ENCODE data around the gene NUDT16L1. TPM values are rescaled to one million over a fixed set of nuclear protein-coding genes. Genes with fewer than 3 reads are reported as not detected.
A peak's percentile ranks its signal among the peaks of the same experiment; 100 is the strongest.

The NUDT16L1 gene
- total and polyA plus RNA-seq, 5 donors from 2014 or later: 43.7 to 110 (median 88.0) TPM

DNA sequence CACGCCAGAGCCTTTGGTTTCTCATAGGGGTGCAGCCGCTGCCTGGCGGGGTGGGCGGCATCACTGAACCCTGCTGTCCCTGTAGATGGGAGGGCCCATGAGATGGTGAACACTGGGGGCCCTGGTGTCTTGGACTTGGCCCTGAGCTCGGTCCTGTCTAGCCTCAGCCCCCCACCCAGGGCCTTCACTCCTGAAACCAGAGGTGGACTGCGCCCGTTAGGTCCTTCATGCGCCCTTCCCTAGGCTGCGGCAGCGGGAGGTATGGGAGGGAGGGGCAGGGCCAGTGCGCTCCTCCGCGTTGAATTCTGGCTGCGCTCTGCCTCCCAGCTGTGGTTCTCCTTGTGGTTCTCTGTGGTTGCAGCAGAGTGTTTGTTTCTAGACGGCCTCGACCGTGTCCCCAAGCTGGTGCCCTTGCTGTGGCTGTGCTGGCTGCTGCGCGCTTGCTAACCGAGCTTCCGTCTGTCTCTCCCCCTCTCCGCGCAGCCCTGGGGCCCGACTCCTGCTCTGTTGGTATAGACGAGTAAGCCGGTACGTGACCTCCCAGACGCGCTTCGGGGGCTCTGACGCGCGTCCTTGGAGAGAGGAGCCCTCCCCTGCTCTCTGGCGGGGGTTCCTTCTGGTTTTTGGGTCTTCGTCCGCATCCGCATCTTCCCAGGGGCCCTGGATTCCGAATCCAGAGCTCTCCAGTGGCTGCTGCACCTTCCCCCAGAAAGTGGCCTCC is 7.4 kb upstream of the NUDT16L1 start:
- H3K9me3 ChIP-seq (ENCODE audit: control insufficient read depth in 2 of 2, low read length in 2 of 2): no peaks in the 10 kb centered on the region
- no peaks in the 10 kb centered on the region for H3K4me1 ChIP-seq (ENCODE audit: control insufficient read depth, insufficient read depth, low read length, poor library complexity, severe bottlenecking)
- DNase-seq (no peak), ATAC-seq (ENCODE audit: low read depth in 2 of 2) (no peak)
- Mint-ChIP-seq H3K27me3 (no peaks in the 10 kb centered on the region), H3K4me1 (no peaks in the 10 kb centered on the region), H3K27ac (no peak overlapping the region), H3K36me3 (peaks cover 8% of the 10 kb centered on the region), H3K9me3 (no peaks in the 10 kb centered on the region), H3K4me3 (no peak overlapping the region)
- H3K27ac ChIP-seq (ENCODE audit: insufficient read depth, low read length, poor library complexity, severe bottlenecking): no peak overlapping the region
- H3K4me3 ChIP-seq (ENCODE audit: low read depth, low read length): no peak overlapping the region
- H3K27me3 ChIP-seq (ENCODE audit: control insufficient read depth, insufficient read depth, low read length): no peaks in the 10 kb centered on the region
- peaks cover 16% of the 10 kb centered on the region for H3K36me3 ChIP-seq (ENCODE audit: control insufficient read depth, insufficient read depth, low read length)

DNA sequence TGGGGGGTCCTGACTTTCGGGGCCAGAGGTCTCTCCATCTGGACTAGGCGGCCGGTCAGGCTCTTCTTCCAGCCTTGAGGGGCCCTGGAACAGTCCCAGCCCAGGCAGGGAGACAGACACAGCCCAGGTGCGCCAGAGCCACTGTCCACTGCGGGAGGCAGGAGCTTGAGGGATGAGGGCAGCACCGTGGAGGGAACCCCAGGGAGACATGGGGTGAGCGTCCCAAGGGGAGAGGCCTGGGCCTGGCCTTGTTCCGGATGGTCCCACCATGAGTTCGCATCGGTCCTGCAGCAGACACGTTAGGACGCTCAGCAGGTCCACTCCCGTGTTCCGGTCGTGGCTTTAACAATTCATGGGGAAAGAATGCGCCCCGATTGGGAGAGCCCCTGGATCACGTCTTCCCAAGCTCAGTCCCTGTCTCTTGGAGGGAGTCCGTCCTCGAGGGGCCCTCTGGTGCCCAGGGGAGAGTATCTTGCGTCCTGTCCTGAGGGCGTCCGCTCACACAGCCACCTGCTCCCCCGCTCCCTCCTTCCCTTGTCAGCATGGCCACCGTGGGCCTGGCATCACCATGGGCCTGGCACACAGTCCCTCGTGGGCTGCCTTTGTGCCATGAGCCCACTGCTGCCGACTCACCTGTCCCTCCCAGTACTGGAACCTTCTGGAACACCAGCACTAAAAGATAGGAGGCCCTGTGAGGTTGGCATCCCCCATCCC is 6.7 kb upstream of the NUDT16L1 start:
- Mint-ChIP-seq H3K4me3 (no peak overlapping the region), H3K9me3 (no peaks in the 10 kb centered on the region), H3K4me1 (peaks cover 0 to 2% (median 0%) of the 10 kb centered on the region in 4 donors), H3K27me3 (no peaks in the 10 kb centered on the region), H3K36me3 (peaks cover 6% of the 10 kb centered on the region), H3K27ac (no peak overlapping the region)
- DNase-seq (no peak), ATAC-seq (ENCODE audit: low read depth in 2 of 2) (no peak)
- no peak overlapping the region for H3K4me3 ChIP-seq (ENCODE audit: low read depth, low read length)
- H3K4me1 ChIP-seq (ENCODE audit: control insufficient read depth, insufficient read depth, low read length, poor library complexity, severe bottlenecking): no peaks in the 10 kb centered on the region
- H3K27ac ChIP-seq (ENCODE audit: insufficient read depth, low read length, poor library complexity, severe bottlenecking): no peak overlapping the region
- H3K36me3 ChIP-seq (ENCODE audit: control insufficient read depth, insufficient read depth, low read length): peaks cover 16% of the 10 kb centered on the region
- no peaks in the 10 kb centered on the region for H3K27me3 ChIP-seq (ENCODE audit: control insufficient read depth, insufficient read depth, low read length)
- no peaks in the 10 kb centered on the region for H3K9me3 ChIP-seq (ENCODE audit: control insufficient read depth in 2 of 2, low read length in 2 of 2)

DNA sequence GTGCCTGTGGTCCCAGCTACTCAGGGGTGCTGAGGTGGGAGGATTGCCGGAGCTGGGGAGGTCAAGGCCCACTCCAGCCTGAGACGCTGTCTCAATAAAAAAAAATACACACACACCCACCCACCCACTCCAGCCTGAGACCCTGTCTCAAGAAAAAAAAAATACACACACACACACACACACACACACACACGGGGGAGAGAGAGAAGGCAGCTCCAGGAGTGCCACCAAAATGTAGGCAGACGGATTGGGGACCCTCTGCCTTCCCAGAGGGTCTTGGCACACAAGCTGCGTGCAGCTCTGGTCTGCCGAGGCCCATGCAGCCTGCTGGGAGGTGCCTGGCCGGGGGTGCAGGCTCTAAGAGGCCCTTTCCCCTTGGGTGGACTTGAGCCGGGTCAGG is 5.9 kb upstream of the NUDT16L1 start:
- ATAC-seq (ENCODE audit: low read depth in 2 of 2) (no peak), DNase-seq (no peak)
- Histone ChIP-seq H3K4me1 (ENCODE audit: control insufficient read depth, insufficient read depth, low read length, poor library complexity, severe bottlenecking) (peaks cover 3% of the 10 kb centered on the region), H3K27me3 (ENCODE audit: control insufficient read depth, insufficient read depth, low read length) (no peaks in the 10 kb centered on the region), H3K36me3 (ENCODE audit: control insufficient read depth, insufficient read depth, low read length) (peaks cover 10% of the 10 kb centered on the region), H3K4me3 (ENCODE audit: low read depth, low read length) (no peak overlapping the region), H3K9me3 (ENCODE audit: control insufficient read depth in 2 of 2, low read length in 2 of 2) (no peaks in the 10 kb centered on the region), H3K27ac (ENCODE audit: insufficient read depth, low read length, poor library complexity, severe bottlenecking) (no peak overlapping the region)
- H3K27me3 Mint-ChIP-seq: no peaks in the 10 kb centered on the region
- peak overlapping the region in 1 of 4 donors; percentile 38 for H3K4me3 Mint-ChIP-seq
- no peaks in the 10 kb centered on the region for H3K9me3 Mint-ChIP-seq
- H3K4me1 Mint-ChIP-seq: peaks cover 0 to 5% (median 0%) of the 10 kb centered on the region in 4 donors
- peak overlapping the region in 1 of 3 donors; percentile 15 for H3K27ac Mint-ChIP-seq
- H3K36me3 Mint-ChIP-seq: peaks cover 4% of the 10 kb centered on the region

DNA sequence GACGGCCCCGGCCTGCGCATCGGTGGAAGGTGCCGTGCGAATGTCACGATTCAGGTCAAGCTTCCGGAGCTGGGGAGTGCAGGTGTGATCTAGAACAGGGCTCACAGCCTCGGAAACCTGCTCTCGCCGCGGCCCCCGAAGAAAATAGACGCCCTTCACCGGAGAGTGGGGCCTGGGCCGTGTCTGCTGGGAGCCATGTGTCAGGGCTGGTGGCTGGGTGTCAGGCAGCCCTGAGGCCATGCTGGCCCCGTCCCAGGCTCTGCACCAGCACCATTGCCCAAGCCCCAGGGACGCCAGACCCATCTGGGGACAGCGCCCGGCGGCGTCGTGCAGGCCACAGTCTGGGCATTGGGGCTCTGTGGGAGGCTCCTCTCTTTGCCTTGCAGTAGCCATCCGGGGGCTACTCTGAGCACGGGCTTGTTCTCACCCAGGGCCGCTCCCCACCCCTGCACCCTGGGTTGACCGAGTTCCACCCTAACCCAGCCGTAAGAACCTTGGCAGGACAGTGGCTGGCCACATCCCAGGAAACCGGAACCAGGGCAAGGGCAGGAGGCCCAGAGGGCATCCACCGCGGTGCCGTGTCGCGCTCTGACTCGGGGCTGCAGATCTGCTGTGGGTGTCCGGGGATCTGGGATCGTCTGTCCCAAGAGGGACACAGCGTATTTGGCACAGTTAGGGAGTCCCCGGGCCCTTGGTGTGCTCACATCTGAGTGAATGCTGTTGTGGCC is 5.3 kb upstream of the NUDT16L1 start:
- H3K4me3 ChIP-seq (ENCODE audit: low read depth, low read length): no peak overlapping the region
- no peaks in the 10 kb centered on the region for H3K27me3 ChIP-seq (ENCODE audit: control insufficient read depth, insufficient read depth, low read length)
- ATAC-seq (ENCODE audit: low read depth in 2 of 2) (no peak), DNase-seq (no peak)
- H3K9me3 Mint-ChIP-seq: no peaks in the 10 kb centered on the region
- H3K27ac ChIP-seq (ENCODE audit: insufficient read depth, low read length, poor library complexity, severe bottlenecking): no peak overlapping the region
- H3K4me3 Mint-ChIP-seq: no peak overlapping the region
- H3K36me3 ChIP-seq (ENCODE audit: control insufficient read depth, insufficient read depth, low read length): peaks cover 10% of the 10 kb centered on the region
- H3K4me1 Mint-ChIP-seq: peaks cover 0 to 9% (median under 1%) of the 10 kb centered on the region in 4 donors
- H3K9me3 ChIP-seq (ENCODE audit: control insufficient read depth in 2 of 2, low read length in 2 of 2): no peaks in the 10 kb centered on the region
- peaks cover 4% of the 10 kb centered on the region for H3K36me3 Mint-ChIP-seq
- peaks cover 9% of the 10 kb centered on the region for H3K4me1 ChIP-seq (ENCODE audit: control insufficient read depth, insufficient read depth, low read length, poor library complexity, severe bottlenecking)
- H3K27ac Mint-ChIP-seq: peak overlapping the region in 1 of 3 donors; percentile 15
- no peaks in the 10 kb centered on the region for H3K27me3 Mint-ChIP-seq

DNA sequence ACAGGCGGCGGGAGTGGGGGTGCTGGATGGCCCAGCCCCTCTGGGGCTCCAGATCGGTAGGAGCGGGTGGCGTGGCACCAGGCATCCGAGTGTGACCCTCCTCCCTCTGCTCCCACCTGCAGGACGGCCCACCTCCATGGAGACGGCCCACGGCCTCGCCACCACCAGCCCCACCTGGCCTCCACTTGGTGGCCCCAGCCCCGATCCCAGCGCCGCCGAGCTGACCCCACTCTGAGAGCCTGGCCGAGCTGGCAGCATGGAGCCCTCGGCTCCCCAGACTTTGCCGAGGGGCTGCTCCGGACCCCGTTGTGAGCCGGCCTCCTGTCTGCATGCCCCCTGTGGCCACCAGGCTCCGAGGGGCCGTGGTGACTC is 4.7 kb upstream of the NUDT16L1 start:
- ATAC-seq (ENCODE audit: low read depth in 2 of 2): no peak
- Histone ChIP-seq H3K27me3 (ENCODE audit: control insufficient read depth, insufficient read depth, low read length) (no peaks in the 10 kb centered on the region), H3K4me1 (ENCODE audit: control insufficient read depth, insufficient read depth, low read length, poor library complexity, severe bottlenecking) (peaks cover 9% of the 10 kb centered on the region), H3K4me3 (ENCODE audit: low read depth, low read length) (no peak overlapping the region), H3K9me3 (ENCODE audit: control insufficient read depth in 2 of 2, low read length in 2 of 2) (no peaks in the 10 kb centered on the region), H3K36me3 (ENCODE audit: control insufficient read depth, insufficient read depth, low read length) (peaks cover 10% of the 10 kb centered on the region), H3K27ac (ENCODE audit: insufficient read depth, low read length, poor library complexity, severe bottlenecking) (no peak overlapping the region)
- H3K27me3 Mint-ChIP-seq: no peaks in the 10 kb centered on the region
- no peak for DNase-seq
- H3K4me1 Mint-ChIP-seq: peaks cover 0 to 14% (median 2%) of the 10 kb centered on the region in 4 donors
- H3K27ac Mint-ChIP-seq: no peak overlapping the region
- peaks cover 4% of the 10 kb centered on the region for H3K36me3 Mint-ChIP-seq
- no peaks in the 10 kb centered on the region for H3K9me3 Mint-ChIP-seq
- H3K4me3 Mint-ChIP-seq: no peak overlapping the region

DNA sequence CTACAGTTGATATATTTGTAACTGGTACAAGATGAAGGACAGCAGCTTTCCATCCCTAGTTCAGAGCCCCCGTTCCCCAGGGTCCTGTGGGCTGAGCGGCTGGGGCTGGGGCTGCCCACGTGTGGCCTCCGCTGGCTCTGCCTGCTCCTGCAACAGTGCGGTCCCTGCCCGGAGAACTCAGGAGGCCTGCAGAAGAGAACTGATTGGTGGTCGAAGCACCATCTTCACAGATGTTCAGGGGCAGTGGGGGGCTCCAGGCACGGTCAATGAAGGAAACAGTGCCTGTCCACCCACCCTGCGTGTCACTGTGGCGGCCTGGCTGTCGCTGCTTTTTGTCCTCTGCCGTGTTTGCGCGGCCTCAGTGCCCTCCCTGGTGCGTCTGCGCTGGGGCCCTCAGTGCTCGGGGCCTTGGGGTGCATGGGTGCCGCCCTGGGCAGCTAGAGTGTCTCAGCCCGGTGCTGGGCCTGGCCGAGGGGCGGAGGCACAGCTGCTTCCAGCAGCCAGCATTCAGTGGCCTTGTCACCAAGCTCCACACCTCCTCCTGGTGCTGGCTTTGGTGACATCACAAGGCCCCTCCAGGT is 4.2 kb upstream of the NUDT16L1 start:
- Mint-ChIP-seq H3K4me1 (peaks cover 0 to 14% (median 2%) of the 10 kb centered on the region in 4 donors), H3K27ac (no peak overlapping the region), H3K36me3 (peaks cover 4% of the 10 kb centered on the region), H3K9me3 (no peaks in the 10 kb centered on the region), H3K27me3 (no peaks in the 10 kb centered on the region), H3K4me3 (no peak overlapping the region)
- DNase-seq: no peak
- Histone ChIP-seq H3K4me1 (ENCODE audit: control insufficient read depth, insufficient read depth, low read length, poor library complexity, severe bottlenecking) (peaks cover 11% of the 10 kb centered on the region), H3K27me3 (ENCODE audit: control insufficient read depth, insufficient read depth, low read length) (no peaks in the 10 kb centered on the region), H3K27ac (ENCODE audit: insufficient read depth, low read length, poor library complexity, severe bottlenecking) (no peak overlapping the region), H3K4me3 (ENCODE audit: low read depth, low read length) (no peak overlapping the region), H3K36me3 (ENCODE audit: control insufficient read depth, insufficient read depth, low read length) (peaks cover 7% of the 10 kb centered on the region), H3K9me3 (ENCODE audit: control insufficient read depth in 2 of 2, low read length in 2 of 2) (no peaks in the 10 kb centered on the region)
- ATAC-seq (ENCODE audit: low read depth in 2 of 2): no peak

DNA sequence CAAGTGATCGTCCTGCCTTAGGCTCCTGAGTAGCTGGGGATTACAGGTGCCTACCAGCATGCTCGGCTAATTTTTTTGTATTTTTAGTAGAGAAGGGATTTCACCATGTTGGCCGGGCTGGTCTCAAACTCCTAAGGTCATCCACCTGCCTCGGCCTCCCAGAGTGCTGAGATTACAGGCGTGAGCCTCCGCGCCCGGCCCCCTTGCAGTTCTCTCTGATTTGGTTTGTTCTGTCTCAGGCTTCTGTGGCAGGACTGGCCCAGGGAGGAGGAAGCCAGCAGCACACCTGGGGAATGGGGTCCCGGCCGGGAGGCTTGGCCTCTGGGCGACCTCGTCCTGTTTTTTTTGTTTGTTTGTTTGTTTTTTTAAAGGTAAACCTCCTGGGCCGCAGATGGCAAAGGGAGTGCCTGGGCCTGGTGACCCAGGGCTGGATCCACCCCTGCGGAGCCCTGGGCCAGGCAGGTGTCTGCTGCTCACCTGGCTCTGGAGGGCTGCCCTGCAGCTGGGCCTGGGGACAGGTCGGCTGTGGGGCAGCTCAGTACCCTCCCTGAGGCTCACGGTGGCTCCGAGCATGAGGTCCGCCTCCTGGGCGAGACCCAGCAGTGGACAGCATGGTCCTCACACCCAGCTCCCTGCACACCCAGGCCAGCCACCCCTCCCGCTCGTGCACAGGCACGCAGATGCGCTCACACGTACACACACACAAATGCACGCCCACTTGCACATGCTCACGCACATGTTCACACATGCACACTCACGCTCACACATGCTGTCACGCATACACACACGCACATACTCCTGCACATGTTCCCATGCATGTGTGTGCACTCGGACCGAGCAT is 3.3 kb upstream of the NUDT16L1 start:
- H3K4me1 Mint-ChIP-seq: peaks cover 0 to 15% (median 2%) of the 10 kb centered on the region in 4 donors
- Histone ChIP-seq H3K4me3 (ENCODE audit: low read depth, low read length) (no peak overlapping the region), H3K4me1 (ENCODE audit: control insufficient read depth, insufficient read depth, low read length, poor library complexity, severe bottlenecking) (peaks cover 17% of the 10 kb centered on the region), H3K27ac (ENCODE audit: insufficient read depth, low read length, poor library complexity, severe bottlenecking) (no peak overlapping the region), H3K27me3 (ENCODE audit: control insufficient read depth, insufficient read depth, low read length) (no peaks in the 10 kb centered on the region), H3K36me3 (ENCODE audit: control insufficient read depth, insufficient read depth, low read length) (peaks cover 7% of the 10 kb centered on the region), H3K9me3 (ENCODE audit: control insufficient read depth in 2 of 2, low read length in 2 of 2) (no peaks in the 10 kb centered on the region)
- H3K9me3 Mint-ChIP-seq: no peaks in the 10 kb centered on the region
- peaks cover under 1% of the 10 kb centered on the region for H3K36me3 Mint-ChIP-seq
- H3K27ac Mint-ChIP-seq: peak overlapping the region in 1 of 3 donors; percentile 14
- no peaks in the 10 kb centered on the region for H3K27me3 Mint-ChIP-seq
- ATAC-seq (ENCODE audit: low read depth in 2 of 2): no peak
- H3K4me3 Mint-ChIP-seq: peak overlapping the region in 1 of 4 donors; percentile 58
- no peak for DNase-seq
